ENCODE measurements around the gene HTR2A.

The HTR2A gene

DNA sequence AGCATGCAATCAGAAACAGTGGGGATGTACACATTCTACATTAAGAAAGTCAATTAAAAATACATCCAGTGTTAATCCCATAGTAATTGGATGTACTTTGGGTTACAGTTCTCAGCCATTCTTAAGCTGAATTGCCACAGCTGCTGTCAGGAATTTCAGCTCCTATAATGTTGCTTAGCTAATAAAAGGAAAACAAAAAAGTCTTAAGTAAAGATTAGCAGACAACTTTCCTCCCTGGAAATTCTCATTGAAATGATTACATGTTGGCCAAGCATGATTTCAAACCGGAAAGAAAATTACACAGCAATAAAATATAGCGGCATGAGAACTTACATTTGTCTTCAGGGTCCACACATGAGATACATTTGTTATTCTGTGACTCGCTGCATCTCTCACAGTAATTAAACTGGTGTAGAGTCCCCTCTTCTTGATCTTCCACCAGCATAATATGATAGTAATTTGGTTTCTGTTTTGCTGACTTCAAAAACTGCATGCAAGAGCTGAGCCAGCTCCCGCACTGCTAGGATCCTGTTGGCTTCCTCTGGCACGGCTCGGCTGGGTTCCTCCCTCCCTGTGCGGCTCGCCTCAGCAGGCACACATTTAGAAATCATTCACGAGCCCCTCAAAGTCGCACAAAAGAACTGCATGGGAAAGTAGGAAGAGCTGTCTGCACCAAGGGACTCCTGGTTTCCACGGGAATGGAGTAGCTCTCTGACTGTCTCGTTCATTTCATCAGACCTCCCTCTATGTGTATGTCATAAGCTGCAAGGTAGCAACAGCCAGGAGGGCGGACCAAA, at the start of gene HTR2A:
Gene HTR2A, minus strand, starts transcription at position 713 of the 797 bp plus-strand sequence. CDS start 1,147 bp downstream, outside the sequence.
- Histone ChIP-seq H3K9me2 (replicated peaks; ENCODE audit: insufficient read depth, low read length) (no peaks in the 10 kb centered on the region), H2AFZ (ENCODE audit: low read depth, low read length, severe bottlenecking) (no peak within 1 kb of the TSS), H3K9me3 (ENCODE audit: insufficient read depth, low read length) (no peaks in the 10 kb centered on the region), H3K4me3 (ENCODE audit: insufficient read depth, low read length, poor library complexity, severe bottlenecking) (no peak within 1 kb of the TSS), H4K20me1 (ENCODE audit: low read depth, low read length) (no peaks in the 10 kb centered on the region), H3K36me3 (ENCODE audit: low read length) (no peaks in the 10 kb centered on the region), H3F3A (ENCODE audit: insufficient read depth) (no peaks in the 10 kb centered on the region), H3K9ac (ENCODE audit: low read length) (no peak within 1 kb of the TSS), H3K79me2 (ENCODE audit: insufficient read depth, low read length) (no peaks in the 10 kb centered on the region), H3K27ac (ENCODE audit: low read depth, low read length) (no peak within 1 kb of the TSS), H3K4me2 (ENCODE audit: low read depth, low read length, poor library complexity, severe bottlenecking) (no peak within 1 kb of the TSS), H3K27me3 (ENCODE audit: low read length) (no peaks in the 10 kb centered on the region)
- TF ChIP-seq EZH2phosphoT487 (conservative IDR thresholded peaks at IDR 0.05; ENCODE audit: low read length) = no peak
- TF ChIP-seq, protein P1, sequence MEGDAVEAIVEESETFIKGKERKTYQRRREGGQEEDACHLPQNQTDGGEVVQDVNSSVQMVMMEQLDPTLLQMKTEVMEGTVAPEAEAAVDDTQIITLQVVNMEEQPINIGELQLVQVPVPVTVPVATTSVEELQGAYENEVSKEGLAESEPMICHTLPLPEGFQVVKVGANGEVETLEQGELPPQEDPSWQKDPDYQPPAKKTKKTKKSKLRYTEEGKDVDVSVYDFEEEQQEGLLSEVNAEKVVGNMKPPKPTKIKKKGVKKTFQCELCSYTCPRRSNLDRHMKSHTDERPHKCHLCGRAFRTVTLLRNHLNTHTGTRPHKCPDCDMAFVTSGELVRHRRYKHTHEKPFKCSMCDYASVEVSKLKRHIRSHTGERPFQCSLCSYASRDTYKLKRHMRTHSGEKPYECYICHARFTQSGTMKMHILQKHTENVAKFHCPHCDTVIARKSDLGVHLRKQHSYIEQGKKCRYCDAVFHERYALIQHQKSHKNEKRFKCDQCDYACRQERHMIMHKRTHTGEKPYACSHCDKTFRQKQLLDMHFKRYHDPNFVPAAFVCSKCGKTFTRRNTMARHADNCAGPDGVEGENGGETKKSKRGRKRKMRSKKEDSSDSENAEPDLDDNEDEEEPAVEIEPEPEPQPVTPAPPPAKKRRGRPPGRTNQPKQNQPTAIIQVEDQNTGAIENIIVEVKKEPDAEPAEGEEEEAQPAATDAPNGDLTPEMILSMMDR (IDR thresholded peaks at IDR 0.05; ENCODE audit: insufficient read depth, low read length, poor library complexity, severe bottlenecking) = no peak

DNA sequence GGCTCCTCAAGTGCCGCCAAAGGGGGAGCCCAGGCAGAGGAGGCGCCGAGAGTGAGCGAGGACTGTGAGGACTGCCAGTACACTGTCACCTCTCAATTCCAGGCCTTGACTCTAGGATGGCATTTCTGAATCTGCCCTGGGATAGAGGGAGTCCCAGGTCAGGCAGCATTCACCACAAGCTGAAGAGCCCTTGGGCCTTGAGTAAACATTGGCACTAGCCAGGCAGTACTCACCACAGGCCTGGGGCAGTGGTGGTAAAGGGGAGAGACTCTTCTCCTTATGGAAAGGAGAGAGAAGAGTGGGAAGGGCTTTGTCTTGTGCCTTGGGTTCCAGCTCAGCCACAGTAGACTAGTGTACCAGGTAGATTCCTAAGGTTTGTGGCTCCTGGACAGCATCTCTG, 39.7 kb upstream of the HTR2A start:
- Histone ChIP-seq H3K79me2 (ENCODE audit: insufficient read depth, low read length) (no peaks in the 10 kb centered on the region), H3K4me3 (ENCODE audit: insufficient read depth, low read length, poor library complexity, severe bottlenecking) (no peak overlapping the region), H2AFZ (ENCODE audit: low read depth, low read length, severe bottlenecking) (no peak overlapping the region), H3F3A (ENCODE audit: insufficient read depth) (no peaks in the 10 kb centered on the region), H3K27me3 (ENCODE audit: low read length) (no peaks in the 10 kb centered on the region), H4K20me1 (ENCODE audit: low read depth, low read length) (no peaks in the 10 kb centered on the region), H3K9me2 (replicated peaks; ENCODE audit: insufficient read depth, low read length) (no peaks in the 10 kb centered on the region), H3K9me3 (ENCODE audit: insufficient read depth, low read length) (peaks cover 16% of the 10 kb centered on the region; the same call in 1 of the 2 replicates), H3K4me2 (ENCODE audit: low read depth, low read length, poor library complexity, severe bottlenecking) (no peak overlapping the region), H3K27ac (ENCODE audit: low read depth, low read length) (no peak overlapping the region), H3K36me3 (ENCODE audit: low read length) (no peaks in the 10 kb centered on the region), H3K9ac (ENCODE audit: low read length) (no peak overlapping the region)
- TF ChIP-seq, protein P1 (IDR thresholded peaks at IDR 0.05; ENCODE audit: insufficient read depth, low read length, poor library complexity, severe bottlenecking) = no peak
- no peak for TF ChIP-seq EZH2phosphoT487 (conservative IDR thresholded peaks at IDR 0.05; ENCODE audit: low read length)

GRCh38 chr13:46934749-46935148, 37.9 kb upstream of the HTR2A start:
- TF ChIP-seq, protein P1 (IDR thresholded peaks at IDR 0.05; ENCODE audit: insufficient read depth, low read length, poor library complexity, severe bottlenecking) = no peak
- no peak for TF ChIP-seq EZH2phosphoT487 (conservative IDR thresholded peaks at IDR 0.05; ENCODE audit: low read length)
- Histone ChIP-seq H3F3A (ENCODE audit: insufficient read depth) (no peaks in the 10 kb centered on the region), H3K9me3 (ENCODE audit: insufficient read depth, low read length) (peaks cover 17% of the 10 kb centered on the region; the same call in 1 of the 2 replicates), H4K20me1 (ENCODE audit: low read depth, low read length) (no peaks in the 10 kb centered on the region), H3K9me2 (replicated peaks; ENCODE audit: insufficient read depth, low read length) (no peaks in the 10 kb centered on the region), H3K27ac (ENCODE audit: low read depth, low read length) (no peak overlapping the region), H3K4me2 (ENCODE audit: low read depth, low read length, poor library complexity, severe bottlenecking) (no peak overlapping the region), H3K79me2 (ENCODE audit: insufficient read depth, low read length) (no peaks in the 10 kb centered on the region), H2AFZ (ENCODE audit: low read depth, low read length, severe bottlenecking) (no peak overlapping the region), H3K36me3 (ENCODE audit: low read length) (no peaks in the 10 kb centered on the region), H3K9ac (ENCODE audit: low read length) (no peak overlapping the region), H3K4me3 (ENCODE audit: insufficient read depth, low read length, poor library complexity, severe bottlenecking) (no peak overlapping the region), H3K27me3 (ENCODE audit: low read length) (no peaks in the 10 kb centered on the region)

Measured in SU-DHL-6 (cell line).